Progenitor cell of endocrine pancreas (in vitro differentiated cells): ENCODE measurements around the gene TIMM10. TPM values are rescaled to one million over a fixed set of nuclear protein-coding genes. Genes with fewer than 3 reads are reported as not detected.
"Not testable (repeated sequence)": the region's sequence is repeated elsewhere in the genome, so short reads cannot be mapped to it uniquely, and the experiment has no call there.

Source experiments
- DNase-seq: peaks from one replicate; pipeline ENCODE4 v3.0.0; 2021; ENCODE audit warnings: low spot score; ENCODE audit not compliant: unreplicated experiment
- H3K27ac Mint-ChIP-seq: 2 replicates; pipeline ENCODE4 v1.8.0; 2021; ENCODE audit warnings: mild to moderate bottlenecking, moderate library complexity, mixed read lengths
- H3K27me3 Mint-ChIP-seq: 2 replicates; pipeline ENCODE4 v1.8.0; 2021; ENCODE audit warnings: mixed read lengths
- H3K36me3 Mint-ChIP-seq: 2 replicates; pipeline ENCODE4 v1.8.0; 2022; ENCODE audit warnings: mixed read lengths; ENCODE audit not compliant: insufficient read depth
- H3K4me1 Mint-ChIP-seq: 2 replicates; pipeline ENCODE4 v1.8.0; 2021; ENCODE audit warnings: low read depth, mixed read lengths
- H3K4me3 Mint-ChIP-seq: 2 replicates; pipeline ENCODE4 v1.8.0; 2021; ENCODE audit warnings: low read depth, mild to moderate bottlenecking, moderate library complexity, mixed read lengths
- H3K9me3 Mint-ChIP-seq: 2 replicates; pipeline ENCODE4 v1.8.0; 2021; ENCODE audit warnings: low read depth, mixed read lengths
- CTCF ChIP-seq: fragments of 200-600 bp; sonication (generic); IDR thresholded peaks from one replicate; pipeline ENCODE4 v1.5.0; 2021; ENCODE audit warnings: antibody characterized with exemption, mild to moderate bottlenecking; ENCODE audit not compliant: unreplicated experiment
- total RNA-seq: library from RNA; stranded (reverse); gene quantifications from 2 replicates; pipeline ENCODE4 v1.2.1, GENCODE V29; 2021

Gene TIMM10
- total RNA-seq, 1 donor from 2014 or later: 63.5 TPM

GRCh38 chr11:57542582-57542981, 12.0 kb upstream of the TIMM10 start:
- no peak overlapping the region for H3K27ac Mint-ChIP-seq
- H3K4me1 Mint-ChIP-seq: peaks cover 4% of the 10 kb centered on the region
- H3K4me3 Mint-ChIP-seq: no peak overlapping the region
- H3K36me3 Mint-ChIP-seq: peaks cover 3% of the 10 kb centered on the region
- DNase-seq: no peak
- H3K27me3 Mint-ChIP-seq: peaks cover 9% of the 10 kb centered on the region
- no peaks in the 10 kb centered on the region for H3K9me3 Mint-ChIP-seq
- no peak for TF ChIP-seq CTCF

GRCh38 chr11:57541169-57541568, 10.6 kb upstream of the TIMM10 start:
- H3K27ac Mint-ChIP-seq: no peak overlapping the region
- peaks cover 10% of the 10 kb centered on the region for H3K27me3 Mint-ChIP-seq
- no peaks in the 10 kb centered on the region for H3K36me3 Mint-ChIP-seq
- no peak for TF ChIP-seq CTCF
- no peak for DNase-seq
- H3K9me3 Mint-ChIP-seq: no peaks in the 10 kb centered on the region
- no peak overlapping the region for H3K4me3 Mint-ChIP-seq
- H3K4me1 Mint-ChIP-seq: peaks cover 4% of the 10 kb centered on the region

- Mint-ChIP-seq H3K27me3 (peaks cover 16% of the 10 kb centered on the region), H3K4me3 (no peak overlapping the region), H3K36me3 (no peaks in the 10 kb centered on the region), H3K4me1 (peaks cover 4% of the 10 kb centered on the region), H3K27ac (no peak overlapping the region), H3K9me3 (no peaks in the 10 kb centered on the region)
- no peak for DNase-seq
- no peak for TF ChIP-seq CTCF
These were observed 8.8 kb upstream of the TIMM10 start for GRCh38 chr11:57539342-57539741.

GRCh38 chr11:57536947-57537619, 6.5 kb upstream of the TIMM10 start, which contains the start of gene SMTNL1:
Gene SMTNL1 (plus strand): TSS chr11:57537595. CDS start chr11:57542643, 5,048 bp downstream.
- Mint-ChIP-seq H3K27me3 (peaks cover 6% of the 10 kb centered on the region), H3K4me1 (no peaks in the 10 kb centered on the region), H3K27ac (no peak within 1 kb of the TSS), H3K9me3 (no peaks in the 10 kb centered on the region), H3K4me3 (no peak within 1 kb of the TSS), H3K36me3 (no peaks in the 10 kb centered on the region)
- no peak for DNase-seq
- TF ChIP-seq CTCF: no peak

GRCh38 chr11:57534449-57534848, 3.9 kb upstream of the TIMM10 start:
- H3K36me3 Mint-ChIP-seq, DNase-seq, H3K9me3 Mint-ChIP-seq, H3K27me3 Mint-ChIP-seq, H3K4me3 Mint-ChIP-seq, H3K27ac Mint-ChIP-seq: not testable (repeated sequence)
- peaks cover 12% of the 10 kb centered on the region for H3K4me1 Mint-ChIP-seq

GRCh38 chr11:57530215-57530595, 349 bp downstream of the TIMM10 start:
- no peak for TF ChIP-seq CTCF
- H3K27me3 Mint-ChIP-seq: no peaks in the 10 kb centered on the region
- H3K9me3 Mint-ChIP-seq: no peaks in the 10 kb centered on the region
- no peak for DNase-seq
- peak overlapping the region; percentile 97 for H3K27ac Mint-ChIP-seq
- peaks cover 23% of the 10 kb centered on the region for H3K4me1 Mint-ChIP-seq
- peak overlapping the region; percentile 83 for H3K4me3 Mint-ChIP-seq
- H3K36me3 Mint-ChIP-seq: peaks cover 1% of the 10 kb centered on the region
